HG03108 (cell line): Measurements from ENCODE around the gene NUCB1.
A peak's percentile ranks its signal among the peaks of the same experiment; 100 is the strongest.

Experiments used
- ATAC-seq: cut with Tn5 transposase; IDR thresholded peaks from one replicate; pipeline ENCODE4 v1.9.1; 2021; ENCODE audit warnings: moderate library complexity; ENCODE audit not compliant: unreplicated experiment

NUCB1 gene

GRCh38 chr19:48961673-48962028 is 61.5 kb downstream of the NUCB1 start:
- ATAC-seq: no peak

GRCh38 chr19:48962029-48962848 is 62.1 kb downstream of the NUCB1 start:
- peak; percentile 40 for ATAC-seq

- no peak for ATAC-seq
Observed at GRCh38 chr19:48962849-48963165, 62.7 kb downstream of the NUCB1 start.

- ATAC-seq: peak; percentile 27
Observed at GRCh38 chr19:48963371-48964204, 63.5 kb downstream of the NUCB1 start.

- ATAC-seq: no peak
Observed at GRCh38 chr19:48964205-48965039, 64.3 kb downstream of the NUCB1 start.

GRCh38 chr19:48965040-48965805 is 65.1 kb downstream of the NUCB1 start, which contains the start of gene FTL:
Gene FTL, plus strand, starts transcription at chr19:48965309. Its CDS starts 199 bp downstream, at chr19:48965508.
- peak; percentile 45 for ATAC-seq

- ATAC-seq: no peak
Observed at GRCh38 chr19:48965806-48966540, 65.9 kb downstream of the NUCB1 start.

GRCh38 chr19:48966541-48967345 is 66.6 kb downstream of the NUCB1 start:
- no peak for ATAC-seq

- no peak for ATAC-seq
Observed at GRCh38 chr19:48967346-48968178, 67.5 kb downstream of the NUCB1 start.

- no peak for ATAC-seq
Observed at GRCh38 chr19:48968179-48968661, 68.1 kb downstream of the NUCB1 start.

- no peak for ATAC-seq
Observed at GRCh38 chr19:48968813-48969218, 68.7 kb downstream of the NUCB1 start.

GRCh38 chr19:48969276-48970138 is 69.4 kb downstream of the NUCB1 start:
- no peak for ATAC-seq

GRCh38 chr19:48970139-48970766 is 70.1 kb downstream of the NUCB1 start:
- ATAC-seq: no peak

- no peak for ATAC-seq
Observed at GRCh38 chr19:48970923-48971395, 70.8 kb downstream of the NUCB1 start.
